Activated CD8-positive, alpha-beta T cell treated with anti-CD3 and anti-CD28 coated beads, Interleukin-2, amount 10 ng/mL, durations not matched to agents 7 days and 5 days (primary cell): ENCODE data around the gene SIRPB1. TPM values are rescaled to one million over a fixed set of nuclear protein-coding genes. Genes with fewer than 3 reads are reported as not detected.

ENCODE experiments used
- ATAC-seq: fragments of 150-1000 bp; cut with Tn5 transposase; one replicate; pipeline ENCODE4 v1.10.0; 2021; ENCODE audit warnings: moderate library complexity
- CTCF ChIA-PET: fragments of 350-600 bp; sonication (Branson Sonifier 250); formaldehyde crosslinking; loops from one replicate; lab custom pipeline; 2021; ENCODE audit warnings: antibody characterized with exemption; lab: Charles Lee
- POLR2A ChIA-PET: fragments of 350-600 bp; sonication (Branson Sonifier 250); formaldehyde crosslinking; loops from one replicate; lab custom pipeline; 2021; ENCODE audit warnings: antibody characterized with exemption; lab: Charles Lee
- DNase-seq: peaks from one replicate; pipeline ENCODE4 v3.0.0-alpha.2; 2020
- H3K27ac Mint-ChIP-seq: one replicate; pipeline ENCODE4 v1.8.0; 2021; ENCODE audit warnings: mild to moderate bottlenecking, mixed read lengths
- H3K27me3 Mint-ChIP-seq: one replicate; pipeline ENCODE4 v1.8.0; 2021; ENCODE audit warnings: low read depth, mixed read lengths
- H3K36me3 Mint-ChIP-seq: one replicate; pipeline ENCODE4 v1.8.0; 2021; ENCODE audit warnings: low read depth, mixed read lengths
- H3K4me1 Mint-ChIP-seq: one replicate; pipeline ENCODE4 v1.8.0; 2021; ENCODE audit warnings: low read depth, mixed read lengths
- H3K4me3 Mint-ChIP-seq: one replicate; pipeline ENCODE4 v1.8.0; 2021; ENCODE audit warnings: mild to moderate bottlenecking, mixed read lengths
- H3K9me3 Mint-ChIP-seq: one replicate; pipeline ENCODE4 v1.8.0; 2022; ENCODE audit warnings: mixed read lengths; ENCODE audit not compliant: insufficient read depth
- total RNA-seq, 2 experiments: library from RNA; stranded (reverse); gene quantifications; one replicate each; pipeline ENCODE4 v1.2.3, GENCODE V29; 2021

SIRPB1 gene
- total RNA-seq = 1 to 10 TPM; 1.3 to 1.5 TPM

DNA sequence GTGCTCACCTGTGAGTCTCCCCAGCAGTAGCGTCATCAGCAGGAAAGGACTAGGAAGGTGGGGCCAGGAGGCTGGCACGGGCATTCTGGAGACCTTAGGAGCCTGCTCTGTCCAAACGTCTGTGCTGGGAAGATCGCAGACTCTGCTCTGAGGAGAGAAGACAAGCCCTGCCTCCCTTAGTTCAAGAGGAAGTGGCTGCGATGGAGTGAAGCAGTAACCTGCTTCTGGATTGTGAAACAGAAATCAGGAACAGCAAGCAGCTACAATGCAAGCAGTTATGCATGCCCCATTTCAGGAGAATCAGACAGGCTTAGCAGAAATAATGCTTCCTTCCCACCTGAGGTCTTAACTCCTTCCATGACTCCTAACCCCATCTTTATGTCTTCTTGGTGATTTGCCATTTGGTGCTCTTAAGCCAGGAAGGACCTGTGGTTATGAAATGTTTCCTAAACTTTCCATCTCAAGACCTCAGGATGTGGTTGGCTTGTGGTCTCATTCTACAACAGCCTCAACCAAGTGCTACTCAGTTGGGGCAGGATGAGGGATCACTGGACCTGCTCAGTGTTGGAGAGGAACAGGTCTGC lies at the start of gene SIRPB1:
Gene SIRPB1 (minus strand): TSS at position 149 of the 584 bp plus-strand sequence. CDS start 65 bp downstream, at position 84.
- ATAC-seq = peak; percentile 70
- Mint-ChIP-seq H3K27ac (peak within 1 kb of the TSS; percentile 73), H3K9me3 (peaks cover 3% of the 10 kb centered on the region), H3K4me3 (peak within 1 kb of the TSS; percentile 1), H3K4me1 (peaks cover 68% of the 10 kb centered on the region), H3K36me3 (peaks cover 34% of the 10 kb centered on the region), H3K27me3 (no peaks in the 10 kb centered on the region)
- POLR2A ChIA-PET = no interaction called here
- CTCF ChIA-PET = interaction anchor here (1.2 kb wide), 1 partner anchor 144 kb away, joined by 5 read pairs; no protein-coding TSS in a partner anchor
- peak; percentile 65 for DNase-seq

DNA sequence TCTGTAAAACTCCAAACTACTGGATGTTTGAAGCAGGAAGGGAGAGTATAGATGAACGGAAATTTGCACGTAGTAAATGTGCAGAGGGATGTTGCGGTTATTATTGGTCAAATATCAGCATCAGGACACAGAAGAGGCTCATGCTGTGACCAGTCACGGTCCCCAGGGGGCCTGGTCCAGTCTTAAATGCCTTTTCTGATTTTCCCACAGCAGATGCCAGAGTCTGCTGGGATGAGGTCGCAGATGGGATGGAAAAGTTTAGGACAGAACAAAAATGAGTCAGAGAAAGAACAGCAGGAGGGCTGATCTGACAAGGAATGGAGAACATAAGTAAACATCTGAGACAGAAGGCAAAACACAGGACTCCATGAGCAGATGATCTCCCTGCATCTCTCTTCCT lies 49.5 kb upstream of the SIRPB1 start:
- peaks cover 57% of the 10 kb centered on the region for H3K36me3 Mint-ChIP-seq
- H3K4me3 Mint-ChIP-seq = no peak overlapping the region
- CTCF ChIA-PET = interaction anchor here (0.6 to 3.0 kb wide), 3 partner anchors 8 to 113 kb away, joined by 3 to 11 read pairs (median 4); no protein-coding TSS in a partner anchor
- POLR2A ChIA-PET = interaction anchor here (1.1 to 1.6 kb wide), 3 partner anchors 8 to 17 kb away, joined by 3 to 13 read pairs (median 5); no protein-coding TSS in a partner anchor
- peaks cover 15% of the 10 kb centered on the region for H3K9me3 Mint-ChIP-seq
- DNase-seq = peak; percentile 12
- H3K27ac Mint-ChIP-seq = peak overlapping the region; percentile 12
- H3K4me1 Mint-ChIP-seq = peaks cover 95% of the 10 kb centered on the region
- H3K27me3 Mint-ChIP-seq = no peaks in the 10 kb centered on the region
- ATAC-seq = no peak

DNA sequence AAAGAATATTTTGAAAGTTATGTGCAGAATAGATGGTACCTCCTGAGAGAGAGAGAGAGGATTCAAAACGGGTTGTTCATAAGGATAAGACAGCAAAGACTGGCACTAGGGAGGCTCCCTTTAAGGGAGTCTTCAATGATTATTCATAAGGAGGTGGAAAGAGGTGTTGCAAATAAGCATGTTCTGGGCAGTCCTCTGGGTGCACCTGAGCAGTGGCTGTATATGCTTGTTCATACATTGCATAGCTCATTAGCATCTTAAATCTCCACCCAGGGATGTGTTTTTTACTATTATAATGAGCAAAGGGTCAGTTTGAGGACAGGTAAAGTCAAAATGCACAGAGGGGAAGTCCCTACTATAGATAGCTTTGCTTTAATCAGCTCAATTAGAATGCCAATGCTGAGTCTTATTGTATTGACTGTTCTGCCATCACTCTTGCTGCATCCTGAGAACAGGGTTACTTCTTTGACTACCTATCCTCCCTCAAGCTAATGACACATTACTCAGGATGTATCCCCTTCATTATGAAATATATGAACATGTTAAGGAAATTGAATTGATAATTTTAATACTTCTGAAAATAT lies 47.8 kb upstream of the SIRPB1 start:
- no peaks in the 10 kb centered on the region for H3K27me3 Mint-ChIP-seq
- H3K9me3 Mint-ChIP-seq = peaks cover 15% of the 10 kb centered on the region
- no peak overlapping the region for H3K4me3 Mint-ChIP-seq
- ChIA-PET POLR2A (interaction anchor here (0.8 to 4.5 kb wide), 3 partner anchors 8 to 11 kb away, joined by 4 to 31 read pairs (median 5); partner anchors contain the start of gene SIRPG), CTCF (interaction anchor here (1.3 to 1.6 kb wide), 3 partner anchors 10 to 67 kb away, joined by 4 to 5 read pairs (median 5); partner anchors contain the start of gene SIRPG)
- peak overlapping the region; percentile 56 for H3K27ac Mint-ChIP-seq
- DNase-seq = peak; percentile 20
- ATAC-seq = no peak
- H3K4me1 Mint-ChIP-seq = peaks cover 95% of the 10 kb centered on the region
- H3K36me3 Mint-ChIP-seq = peaks cover 65% of the 10 kb centered on the region

DNA sequence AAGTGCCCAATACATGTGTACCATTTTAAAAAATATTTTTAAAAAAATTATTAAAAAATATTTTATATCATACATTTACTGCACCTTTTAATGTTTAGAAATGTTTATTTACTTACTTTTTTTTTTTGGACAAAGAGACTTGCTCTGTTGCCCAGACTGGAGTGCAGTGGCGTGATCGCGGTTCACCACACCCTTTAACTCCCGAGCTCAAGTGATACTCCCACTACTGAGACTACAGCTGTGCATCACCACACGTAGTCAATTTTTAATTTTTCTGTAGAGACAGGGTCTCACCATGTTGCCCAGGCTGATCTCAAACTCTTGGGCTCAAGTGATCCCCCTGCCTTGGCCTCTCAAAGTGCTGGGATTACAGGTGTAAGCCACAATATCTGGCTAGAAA lies 47.0 kb upstream of the SIRPB1 start:
- CTCF ChIA-PET = interaction anchor here (1.3 to 3.6 kb wide), 6 partner anchors 8 to 157 kb away, joined by 4 to 19 read pairs (median 9); partner anchors contain the start of gene SIRPG
- DNase-seq (peak; percentile 58), ATAC-seq (no peak)
- peak overlapping the region; percentile 56 for H3K27ac Mint-ChIP-seq
- H3K27me3 Mint-ChIP-seq = no peaks in the 10 kb centered on the region
- POLR2A ChIA-PET = interaction anchor here (2.2 to 4.5 kb wide), 3 partner anchors 10 to 18 kb away, joined by 9 to 31 read pairs (median 13); partner anchors contain the start of gene SIRPG
- peaks cover 59% of the 10 kb centered on the region for H3K36me3 Mint-ChIP-seq
- H3K9me3 Mint-ChIP-seq = peaks cover 14% of the 10 kb centered on the region
- no peak overlapping the region for H3K4me3 Mint-ChIP-seq
- H3K4me1 Mint-ChIP-seq = peaks cover 95% of the 10 kb centered on the region

DNA sequence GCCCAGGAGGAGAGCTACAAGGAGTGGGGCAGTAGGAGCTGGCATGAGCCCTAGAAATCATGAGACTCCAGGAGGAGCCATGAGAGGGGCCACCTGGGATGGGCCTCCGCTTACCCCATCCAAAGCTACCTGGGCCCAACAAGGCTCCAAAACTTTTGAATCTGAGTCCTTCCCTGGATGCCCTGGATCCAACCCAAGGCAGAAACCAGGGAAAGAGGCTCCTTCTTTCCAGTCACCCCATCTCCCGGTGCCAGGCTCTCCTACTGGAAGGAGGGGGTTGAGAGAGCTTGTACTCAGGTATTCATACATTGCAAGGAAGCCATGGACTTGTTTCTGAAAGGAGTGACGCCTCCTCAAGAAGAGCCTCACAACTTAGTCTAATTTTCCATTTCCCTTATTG lies 45.5 kb upstream of the SIRPB1 start:
- H3K36me3 Mint-ChIP-seq = peaks cover 54% of the 10 kb centered on the region
- no peak for ATAC-seq
- peaks cover 95% of the 10 kb centered on the region for H3K4me1 Mint-ChIP-seq
- peak overlapping the region; percentile 87 for H3K27ac Mint-ChIP-seq
- H3K4me3 Mint-ChIP-seq = peak overlapping the region; percentile 69
- POLR2A ChIA-PET = interaction anchor here (0.7 to 4.5 kb wide), 7 partner anchors 9 to 69 kb away, joined by 3 to 31 read pairs (median 9); partner anchors contain the start of gene SIRPG
- DNase-seq = peak; percentile 25
- peaks cover 5% of the 10 kb centered on the region for H3K9me3 Mint-ChIP-seq
- no peaks in the 10 kb centered on the region for H3K27me3 Mint-ChIP-seq
- CTCF ChIA-PET = interaction anchor here (0.9 to 3.6 kb wide), 7 partner anchors 10 to 156 kb away, joined by 3 to 19 read pairs (median 8); no protein-coding TSS in a partner anchor

DNA sequence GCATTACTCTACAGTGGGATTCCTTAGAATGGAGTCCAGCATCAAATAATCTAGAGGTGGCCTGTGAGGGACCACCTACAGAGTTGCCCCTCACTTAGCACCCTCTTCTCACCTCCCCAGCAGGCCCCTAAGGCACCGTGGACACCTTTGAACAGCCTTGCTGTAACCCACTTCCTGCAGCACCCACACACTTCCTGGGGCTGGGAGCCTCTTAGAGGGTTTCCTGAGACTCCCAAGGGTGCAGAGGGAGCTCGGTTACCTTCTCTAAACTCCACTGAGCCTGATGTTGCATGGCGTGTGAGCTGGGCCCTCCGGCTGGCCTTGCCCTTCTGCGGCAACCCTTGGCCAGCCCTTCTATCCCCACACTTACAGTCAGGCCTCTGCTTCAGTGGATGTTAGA lies 45.1 kb upstream of the SIRPB1 start:
- peak overlapping the region; percentile 69 for H3K4me3 Mint-ChIP-seq
- H3K36me3 Mint-ChIP-seq = peaks cover 51% of the 10 kb centered on the region
- peaks cover 95% of the 10 kb centered on the region for H3K4me1 Mint-ChIP-seq
- ChIA-PET POLR2A (interaction anchor here (0.7 to 4.5 kb wide), 7 partner anchors 8 to 69 kb away, joined by 3 to 31 read pairs (median 9); partner anchors contain the start of gene SIRPG), CTCF (interaction anchor here (0.9 to 3.6 kb wide), 6 partner anchors 10 to 155 kb away, joined by 3 to 19 read pairs (median 9); no protein-coding TSS in a partner anchor)
- H3K27me3 Mint-ChIP-seq = no peaks in the 10 kb centered on the region
- DNase-seq (peak; percentile 71), ATAC-seq (peak; percentile 60)
- peaks cover 4% of the 10 kb centered on the region for H3K9me3 Mint-ChIP-seq
- H3K27ac Mint-ChIP-seq = peak overlapping the region; percentile 87

DNA sequence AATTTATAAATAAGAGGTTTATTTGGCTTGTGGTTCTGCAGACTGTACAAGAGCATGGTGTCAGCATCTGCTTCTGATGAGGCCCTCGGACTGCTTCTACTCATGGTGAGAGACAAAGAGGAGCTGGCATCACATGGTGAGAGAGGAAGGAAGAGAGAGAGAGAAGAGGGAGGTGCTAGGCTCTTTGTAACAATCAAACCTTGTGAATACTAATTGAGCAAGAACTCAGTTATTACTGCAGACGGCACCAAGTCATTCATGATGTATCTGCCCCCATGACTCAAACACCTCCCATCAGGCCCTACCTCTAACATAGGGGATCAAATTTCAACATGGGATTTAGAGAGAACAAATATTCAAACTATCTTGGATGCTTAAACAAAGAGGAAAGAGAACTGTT lies 44.1 kb upstream of the SIRPB1 start:
- DNase-seq (peak; percentile 33), ATAC-seq (no peak)
- ChIA-PET CTCF (interaction anchor here (1.0 to 3.6 kb wide), 4 partner anchors 11 to 154 kb away, joined by 5 to 19 read pairs (median 14); no protein-coding TSS in a partner anchor), POLR2A (interaction anchor here (1.0 to 3.2 kb wide), 3 partner anchors 11 to 21 kb away, joined by 3 to 17 read pairs (median 13); no protein-coding TSS in a partner anchor)
- H3K27ac Mint-ChIP-seq = peak overlapping the region; percentile 87
- peaks cover 44% of the 10 kb centered on the region for H3K36me3 Mint-ChIP-seq
- peak overlapping the region; percentile 1 for H3K4me3 Mint-ChIP-seq
- H3K27me3 Mint-ChIP-seq = no peaks in the 10 kb centered on the region
- H3K9me3 Mint-ChIP-seq = no peaks in the 10 kb centered on the region
- peaks cover 95% of the 10 kb centered on the region for H3K4me1 Mint-ChIP-seq

DNA sequence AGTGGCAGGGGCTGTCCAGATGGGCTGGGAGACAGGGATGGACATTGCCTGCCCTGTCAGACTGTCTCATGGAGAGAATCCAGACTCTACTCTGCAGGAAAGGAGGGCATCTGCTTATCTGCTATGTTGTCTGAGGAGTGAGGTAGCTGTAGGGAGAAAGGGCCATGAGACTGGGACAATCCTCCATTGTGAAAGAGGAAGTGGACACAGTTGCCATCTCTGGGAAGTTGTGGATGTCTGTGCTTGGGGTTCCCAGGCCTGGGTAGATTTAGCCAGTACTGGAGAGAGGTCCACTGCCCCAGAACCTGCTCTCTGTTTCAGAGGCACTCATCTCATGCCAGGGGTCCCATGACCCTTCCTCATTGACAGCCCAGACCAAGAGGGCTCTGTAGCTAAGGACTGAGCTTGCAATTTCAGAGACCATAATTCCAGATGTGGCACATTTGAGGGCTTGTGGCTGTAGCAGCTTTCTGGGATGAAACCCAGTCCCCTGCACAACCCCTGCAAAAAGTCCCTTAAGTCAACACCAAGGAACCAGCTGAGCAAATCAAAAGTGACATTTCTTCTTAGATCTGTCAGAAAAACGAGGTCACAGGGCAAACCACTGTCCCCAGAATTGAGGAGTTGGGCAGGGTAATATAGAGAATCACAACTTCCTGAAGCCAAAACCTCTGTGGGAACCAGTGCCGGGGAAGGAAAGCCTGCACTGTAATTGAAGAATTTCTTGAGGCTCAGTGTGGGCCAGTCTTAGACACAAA lies 41.9 kb upstream of the SIRPB1 start:
- H3K4me3 Mint-ChIP-seq = peak overlapping the region; percentile 43
- no peaks in the 10 kb centered on the region for H3K27me3 Mint-ChIP-seq
- peaks cover 93% of the 10 kb centered on the region for H3K4me1 Mint-ChIP-seq
- H3K36me3 Mint-ChIP-seq = peaks cover 41% of the 10 kb centered on the region
- ATAC-seq (no peak), DNase-seq (peak; percentile 47)
- H3K9me3 Mint-ChIP-seq = no peaks in the 10 kb centered on the region
- H3K27ac Mint-ChIP-seq = peak overlapping the region; percentile 76
- CTCF ChIA-PET = interaction anchor here (1.7 to 2.6 kb wide), 3 partner anchors 9 to 115 kb away, joined by 6 to 11 read pairs (median 10); no protein-coding TSS in a partner anchor
- POLR2A ChIA-PET = interaction anchor here (0.9 to 1.0 kb wide), 2 partner anchors 8 to 14 kb away, joined by 3 read pairs; no protein-coding TSS in a partner anchor

DNA sequence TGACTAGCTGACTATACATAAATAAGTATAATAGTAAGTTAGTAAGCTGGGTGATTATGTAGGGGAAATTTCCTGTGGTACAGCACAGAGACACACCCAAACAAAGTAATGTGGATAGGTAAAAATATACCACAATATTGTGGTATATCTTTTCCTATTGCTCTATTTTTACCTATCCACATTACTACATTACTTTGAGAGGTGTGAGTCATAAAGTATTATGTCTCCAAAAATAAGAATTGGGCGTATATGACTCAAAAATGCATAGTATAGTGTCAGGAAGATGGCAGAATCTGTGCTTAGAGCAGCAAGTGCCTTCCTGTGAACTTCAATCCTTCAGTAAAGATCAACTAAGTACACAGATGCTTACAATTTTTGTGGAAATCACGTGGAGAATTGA lies 40.4 kb upstream of the SIRPB1 start:
- H3K27ac Mint-ChIP-seq = peak overlapping the region; percentile 85
- H3K27me3 Mint-ChIP-seq = no peaks in the 10 kb centered on the region
- DNase-seq (peak; percentile 20), ATAC-seq (peak; percentile 54)
- H3K4me1 Mint-ChIP-seq = peaks cover 82% of the 10 kb centered on the region
- peaks cover 47% of the 10 kb centered on the region for H3K36me3 Mint-ChIP-seq
- POLR2A ChIA-PET = interaction anchor here (0.7 to 1.9 kb wide), 3 partner anchors 7 to 18 kb away, joined by 3 to 5 read pairs (median 4); no protein-coding TSS in a partner anchor
- peak overlapping the region; percentile 34 for H3K4me3 Mint-ChIP-seq
- no peaks in the 10 kb centered on the region for H3K9me3 Mint-ChIP-seq
- CTCF ChIA-PET = interaction anchor here (0.6 to 2.6 kb wide), 7 partner anchors 8 to 117 kb away, joined by 3 to 11 read pairs (median 6); no protein-coding TSS in a partner anchor

DNA sequence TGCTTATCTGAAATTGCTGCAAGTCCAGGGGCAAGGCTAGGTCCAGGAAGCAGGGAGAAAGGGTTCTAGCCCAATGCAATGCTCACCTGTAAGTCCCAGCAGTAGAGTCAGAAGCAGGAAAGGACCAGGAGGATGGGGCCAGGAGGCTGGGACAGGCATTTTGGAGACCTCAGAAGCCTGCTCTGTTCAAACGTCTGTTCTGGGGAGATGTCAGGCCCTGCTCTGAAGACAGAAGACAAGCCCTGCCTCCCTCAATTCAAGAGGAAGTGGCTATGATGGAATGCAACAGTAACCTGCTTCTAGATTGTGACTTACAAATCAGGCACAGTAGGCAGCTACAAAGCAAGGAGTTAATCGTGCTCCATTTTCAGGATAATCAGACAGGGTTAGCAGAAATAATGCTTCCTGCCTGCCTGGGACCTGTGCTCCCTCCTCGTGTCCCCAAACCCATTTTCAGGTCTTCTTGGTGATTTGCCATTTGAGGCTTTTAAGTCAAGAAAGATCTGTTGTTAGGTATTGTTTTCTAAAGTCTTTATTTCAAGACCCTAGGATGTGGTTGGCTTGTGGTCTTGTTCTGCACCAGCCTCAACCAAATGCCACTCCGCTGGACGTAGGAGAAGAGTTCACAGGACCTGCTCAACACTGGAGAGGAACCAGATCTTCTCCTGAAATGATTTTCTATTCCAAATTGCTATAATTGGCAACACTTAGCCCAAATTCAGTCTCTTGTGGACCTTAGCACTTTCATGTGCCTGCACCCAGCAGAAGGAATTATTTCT lies 37.9 kb upstream of the SIRPB1 start, which contains the start of gene SIRPG:
Gene SIRPG (minus strand): TSS at position 224 of the 779 bp plus-strand sequence. CDS start 65 bp downstream, at position 159.
- ChIA-PET POLR2A (interaction anchor here (0.7 to 3.3 kb wide), 8 partner anchors 9 to 77 kb away, joined by 3 to 31 read pairs (median 10); no protein-coding TSS in a partner anchor), CTCF (interaction anchor here (1.0 to 2.2 kb wide), 4 partner anchors 9 to 119 kb away, joined by 3 to 11 read pairs (median 4); no protein-coding TSS in a partner anchor)
- H3K4me1 Mint-ChIP-seq = peaks cover 82% of the 10 kb centered on the region
- peak within 1 kb of the TSS; percentile 93 for H3K4me3 Mint-ChIP-seq
- peak; percentile 77 for DNase-seq
- H3K9me3 Mint-ChIP-seq = peaks cover 15% of the 10 kb centered on the region
- peak; percentile 66 for ATAC-seq
- peaks cover 57% of the 10 kb centered on the region for H3K36me3 Mint-ChIP-seq
- H3K27me3 Mint-ChIP-seq = no peaks in the 10 kb centered on the region
- peak within 1 kb of the TSS; percentile 95 for H3K27ac Mint-ChIP-seq
